H1 (cell line): ENCODE results near the gene TRPM1. TPM values are rescaled to one million over a fixed set of nuclear protein-coding genes. Genes with fewer than 3 reads are reported as not detected.

Source experiments
- ASH2L ChIP-seq: fragments of 200-600, 300-600 bp; sonication (generic); IDR thresholded peaks from one replicate; pipeline ENCODE4 v1.7.1; 2017; ENCODE audit warnings: low read length
- EGR1 ChIP-seq: IDR thresholded peaks from 2 replicates; pipeline ENCODE4 v1.6.1; 2011; ENCODE audit warnings: low read depth, low read length, borderline replicate concordance
- EP300 ChIP-seq, 2 experiments: IDR thresholded peaks; 1 replicate in 1 of 2; 2 replicates in 1 of 2; pipeline ENCODE4 v1.6.1; 2011 to 2012; ENCODE audit warnings: low read depth in 2 of 2, low read length in 2 of 2, mild to moderate bottlenecking in 2 of 2, borderline replicate concordance in 1 of 2, inconsistent platforms in 1 of 2, moderate library complexity in 1 of 2
- EZH2 ChIP-seq: fragments of 200-600 bp; sonication (generic); IDR thresholded peaks from 2 replicates; pipeline ENCODE4 v1.7.1; 2012; ENCODE audit warnings: low read depth, mild to moderate bottlenecking, moderate library complexity, low read length, inconsistent platforms; ENCODE audit not compliant: severe bottlenecking
- NANOG ChIP-seq: IDR thresholded peaks from 2 replicates; pipeline ENCODE4 v1.6.1; 2011; ENCODE audit warnings: low read length, low read depth, mild to moderate bottlenecking, inconsistent platforms; ENCODE audit not compliant: insufficient read depth, poor library complexity, severe bottlenecking
- POU5F1 ChIP-seq: IDR thresholded peaks from 2 replicates; pipeline ENCODE4 v1.6.1; 2011; ENCODE audit warnings: low read depth, mild to moderate bottlenecking, low read length, moderate library complexity
- RFX5 ChIP-seq: IDR thresholded peaks from 2 replicates; pipeline ENCODE4 v1.6.1; 2011; ENCODE audit warnings: low read depth, low read length, improper control_type of control experiment, borderline replicate concordance
- SIX5 ChIP-seq: IDR thresholded peaks from 2 replicates; pipeline ENCODE4 v1.6.1; 2011; ENCODE audit warnings: mild to moderate bottlenecking, low read depth, low read length
- SP4 ChIP-seq: IDR thresholded peaks from 2 replicates; pipeline ENCODE4 v1.6.1; 2012; ENCODE audit warnings: low read length, inconsistent platforms
- polyA plus RNA-seq, 7 experiments: library from polyadenylated mRNA; depleted of rRNA in 3 of 7; stranded (reverse) in 5 of 7; unstranded in 2 of 7; fragments of >200 nt in 5 of 7; fragments of 200-250 nt in 2 of 7; gene quantifications; 1 replicate in 5 of 7; 2 replicates in 1 of 7; 4 replicates in 1 of 7; pipeline versions ENCODE4 v1.2.1 to v1.2.3, GENCODE V29; 2011 to 2013; ENCODE audit warnings: missing spikeins in 2 of 7, mixed read lengths in 2 of 7
- total RNA-seq: library from RNA; stranded (reverse); fragmentation: NEBNext Ultra II Directional; extraction: Animal tissue kit (Norgen Biotek cat#: 25700); gene quantifications from 2 replicates; pipeline ENCODE4 v1.2.1, GENCODE V29; 2021
- TF ChIP-seq, protein P1 (sequence below): fragments of 300-600 bp; sonication (generic); IDR thresholded peaks from 2 replicates; pipeline ENCODE4 v1.7.1; 2012; ENCODE audit warnings: low read length, moderate library complexity, mild to moderate bottlenecking, inconsistent platforms; ENCODE audit not compliant: insufficient replicate concordance

Gene TRPM1
- total and polyA plus RNA-seq, 2 of the 8 experiments (the other 6 are each of a cell fraction or from before 2014, with no cell fraction given): 0.05 TPM; not detected in 1

DNA sequence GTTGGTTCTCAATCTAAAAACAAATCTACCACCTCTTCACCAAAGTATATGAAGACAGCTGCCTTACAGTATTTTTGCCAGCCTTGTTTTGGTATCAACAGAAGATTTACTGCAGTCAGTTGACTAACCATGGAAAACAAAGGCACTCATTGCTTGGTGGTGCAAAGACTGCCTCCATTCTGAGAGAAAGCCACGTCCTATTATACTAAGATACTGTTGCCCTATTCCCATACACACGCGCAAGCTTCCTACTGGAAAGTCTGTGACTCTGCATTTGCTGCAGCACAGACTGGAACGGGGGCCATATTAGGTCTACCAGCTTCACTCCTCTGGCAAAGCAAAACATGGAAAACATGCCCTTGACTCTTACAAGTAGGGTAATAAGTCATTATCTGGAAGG is 128.1 kb downstream of the TRPM1 start (continued):
- TF ChIP-seq, protein P1, sequence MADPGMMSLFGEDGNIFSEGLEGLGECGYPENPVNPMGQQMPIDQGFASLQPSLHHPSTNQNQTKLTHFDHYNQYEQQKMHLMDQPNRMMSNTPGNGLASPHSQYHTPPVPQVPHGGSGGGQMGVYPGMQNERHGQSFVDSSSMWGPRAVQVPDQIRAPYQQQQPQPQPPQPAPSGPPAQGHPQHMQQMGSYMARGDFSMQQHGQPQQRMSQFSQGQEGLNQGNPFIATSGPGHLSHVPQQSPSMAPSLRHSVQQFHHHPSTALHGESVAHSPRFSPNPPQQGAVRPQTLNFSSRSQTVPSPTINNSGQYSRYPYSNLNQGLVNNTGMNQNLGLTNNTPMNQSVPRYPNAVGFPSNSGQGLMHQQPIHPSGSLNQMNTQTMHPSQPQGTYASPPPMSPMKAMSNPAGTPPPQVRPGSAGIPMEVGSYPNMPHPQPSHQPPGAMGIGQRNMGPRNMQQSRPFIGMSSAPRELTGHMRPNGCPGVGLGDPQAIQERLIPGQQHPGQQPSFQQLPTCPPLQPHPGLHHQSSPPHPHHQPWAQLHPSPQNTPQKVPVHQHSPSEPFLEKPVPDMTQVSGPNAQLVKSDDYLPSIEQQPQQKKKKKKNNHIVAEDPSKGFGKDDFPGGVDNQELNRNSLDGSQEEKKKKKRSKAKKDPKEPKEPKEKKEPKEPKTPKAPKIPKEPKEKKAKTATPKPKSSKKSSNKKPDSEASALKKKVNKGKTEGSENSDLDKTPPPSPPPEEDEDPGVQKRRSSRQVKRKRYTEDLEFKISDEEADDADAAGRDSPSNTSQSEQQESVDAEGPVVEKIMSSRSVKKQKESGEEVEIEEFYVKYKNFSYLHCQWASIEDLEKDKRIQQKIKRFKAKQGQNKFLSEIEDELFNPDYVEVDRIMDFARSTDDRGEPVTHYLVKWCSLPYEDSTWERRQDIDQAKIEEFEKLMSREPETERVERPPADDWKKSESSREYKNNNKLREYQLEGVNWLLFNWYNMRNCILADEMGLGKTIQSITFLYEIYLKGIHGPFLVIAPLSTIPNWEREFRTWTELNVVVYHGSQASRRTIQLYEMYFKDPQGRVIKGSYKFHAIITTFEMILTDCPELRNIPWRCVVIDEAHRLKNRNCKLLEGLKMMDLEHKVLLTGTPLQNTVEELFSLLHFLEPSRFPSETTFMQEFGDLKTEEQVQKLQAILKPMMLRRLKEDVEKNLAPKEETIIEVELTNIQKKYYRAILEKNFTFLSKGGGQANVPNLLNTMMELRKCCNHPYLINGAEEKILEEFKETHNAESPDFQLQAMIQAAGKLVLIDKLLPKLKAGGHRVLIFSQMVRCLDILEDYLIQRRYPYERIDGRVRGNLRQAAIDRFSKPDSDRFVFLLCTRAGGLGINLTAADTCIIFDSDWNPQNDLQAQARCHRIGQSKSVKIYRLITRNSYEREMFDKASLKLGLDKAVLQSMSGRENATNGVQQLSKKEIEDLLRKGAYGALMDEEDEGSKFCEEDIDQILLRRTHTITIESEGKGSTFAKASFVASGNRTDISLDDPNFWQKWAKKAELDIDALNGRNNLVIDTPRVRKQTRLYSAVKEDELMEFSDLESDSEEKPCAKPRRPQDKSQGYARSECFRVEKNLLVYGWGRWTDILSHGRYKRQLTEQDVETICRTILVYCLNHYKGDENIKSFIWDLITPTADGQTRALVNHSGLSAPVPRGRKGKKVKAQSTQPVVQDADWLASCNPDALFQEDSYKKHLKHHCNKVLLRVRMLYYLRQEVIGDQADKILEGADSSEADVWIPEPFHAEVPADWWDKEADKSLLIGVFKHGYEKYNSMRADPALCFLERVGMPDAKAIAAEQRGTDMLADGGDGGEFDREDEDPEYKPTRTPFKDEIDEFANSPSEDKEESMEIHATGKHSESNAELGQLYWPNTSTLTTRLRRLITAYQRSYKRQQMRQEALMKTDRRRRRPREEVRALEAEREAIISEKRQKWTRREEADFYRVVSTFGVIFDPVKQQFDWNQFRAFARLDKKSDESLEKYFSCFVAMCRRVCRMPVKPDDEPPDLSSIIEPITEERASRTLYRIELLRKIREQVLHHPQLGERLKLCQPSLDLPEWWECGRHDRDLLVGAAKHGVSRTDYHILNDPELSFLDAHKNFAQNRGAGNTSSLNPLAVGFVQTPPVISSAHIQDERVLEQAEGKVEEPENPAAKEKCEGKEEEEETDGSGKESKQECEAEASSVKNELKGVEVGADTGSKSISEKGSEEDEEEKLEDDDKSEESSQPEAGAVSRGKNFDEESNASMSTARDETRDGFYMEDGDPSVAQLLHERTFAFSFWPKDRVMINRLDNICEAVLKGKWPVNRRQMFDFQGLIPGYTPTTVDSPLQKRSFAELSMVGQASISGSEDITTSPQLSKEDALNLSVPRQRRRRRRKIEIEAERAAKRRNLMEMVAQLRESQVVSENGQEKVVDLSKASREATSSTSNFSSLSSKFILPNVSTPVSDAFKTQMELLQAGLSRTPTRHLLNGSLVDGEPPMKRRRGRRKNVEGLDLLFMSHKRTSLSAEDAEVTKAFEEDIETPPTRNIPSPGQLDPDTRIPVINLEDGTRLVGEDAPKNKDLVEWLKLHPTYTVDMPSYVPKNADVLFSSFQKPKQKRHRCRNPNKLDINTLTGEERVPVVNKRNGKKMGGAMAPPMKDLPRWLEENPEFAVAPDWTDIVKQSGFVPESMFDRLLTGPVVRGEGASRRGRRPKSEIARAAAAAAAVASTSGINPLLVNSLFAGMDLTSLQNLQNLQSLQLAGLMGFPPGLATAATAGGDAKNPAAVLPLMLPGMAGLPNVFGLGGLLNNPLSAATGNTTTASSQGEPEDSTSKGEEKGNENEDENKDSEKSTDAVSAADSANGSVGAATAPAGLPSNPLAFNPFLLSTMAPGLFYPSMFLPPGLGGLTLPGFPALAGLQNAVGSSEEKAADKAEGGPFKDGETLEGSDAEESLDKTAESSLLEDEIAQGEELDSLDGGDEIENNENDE: no peak
- TF ChIP-seq SP4 (no peak), ASH2L (no peak), RFX5 (no peak), EGR1 (no peak), POU5F1 (no peak), SIX5 (no peak), EZH2 (no peak), NANOG (no peak), EP300 (IDR thresholded peaks at IDR 0.05; ENCODE audit: borderline replicate concordance in 1 of 2, low read depth in 2 of 2, low read length in 2 of 2) (no peak)
